ENCODE results near the gene PDE2A.

DNA sequence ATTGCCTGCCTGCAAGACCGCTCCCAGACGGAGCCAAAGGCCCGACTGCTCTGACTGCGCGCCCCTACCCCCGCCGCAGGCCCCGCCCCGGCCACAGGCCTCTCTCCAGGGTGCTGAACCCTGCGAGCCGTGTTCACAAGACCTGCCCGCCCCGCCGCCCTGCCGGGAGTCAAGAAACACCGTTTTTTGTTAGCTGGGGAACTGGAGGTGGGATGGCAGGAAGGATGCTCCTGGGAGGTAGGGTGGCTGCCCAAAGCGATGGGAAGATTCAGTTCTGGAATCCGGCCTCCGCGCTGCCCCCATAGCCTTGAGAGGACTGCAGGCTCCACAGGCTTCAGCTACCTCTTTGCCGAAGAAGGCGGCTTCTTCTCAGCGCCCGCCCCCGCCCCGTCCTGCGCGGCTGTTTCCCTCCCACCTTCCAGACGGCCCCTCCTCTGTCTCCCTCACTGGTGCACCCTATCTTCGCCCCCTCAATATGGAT lies 2.7 kb upstream of the PDE2A start:
- TF ChIP-seq, protein P1, sequence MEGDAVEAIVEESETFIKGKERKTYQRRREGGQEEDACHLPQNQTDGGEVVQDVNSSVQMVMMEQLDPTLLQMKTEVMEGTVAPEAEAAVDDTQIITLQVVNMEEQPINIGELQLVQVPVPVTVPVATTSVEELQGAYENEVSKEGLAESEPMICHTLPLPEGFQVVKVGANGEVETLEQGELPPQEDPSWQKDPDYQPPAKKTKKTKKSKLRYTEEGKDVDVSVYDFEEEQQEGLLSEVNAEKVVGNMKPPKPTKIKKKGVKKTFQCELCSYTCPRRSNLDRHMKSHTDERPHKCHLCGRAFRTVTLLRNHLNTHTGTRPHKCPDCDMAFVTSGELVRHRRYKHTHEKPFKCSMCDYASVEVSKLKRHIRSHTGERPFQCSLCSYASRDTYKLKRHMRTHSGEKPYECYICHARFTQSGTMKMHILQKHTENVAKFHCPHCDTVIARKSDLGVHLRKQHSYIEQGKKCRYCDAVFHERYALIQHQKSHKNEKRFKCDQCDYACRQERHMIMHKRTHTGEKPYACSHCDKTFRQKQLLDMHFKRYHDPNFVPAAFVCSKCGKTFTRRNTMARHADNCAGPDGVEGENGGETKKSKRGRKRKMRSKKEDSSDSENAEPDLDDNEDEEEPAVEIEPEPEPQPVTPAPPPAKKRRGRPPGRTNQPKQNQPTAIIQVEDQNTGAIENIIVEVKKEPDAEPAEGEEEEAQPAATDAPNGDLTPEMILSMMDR (IDR thresholded peaks at IDR 0.05) = no peak
- TF ChIP-seq POLR2A (IDR thresholded peaks at IDR 0.05) = no peak

Measured in uterus (tissue), 2 donors.